ENCODE results near the gene IL11.

Gene IL11

DNA sequence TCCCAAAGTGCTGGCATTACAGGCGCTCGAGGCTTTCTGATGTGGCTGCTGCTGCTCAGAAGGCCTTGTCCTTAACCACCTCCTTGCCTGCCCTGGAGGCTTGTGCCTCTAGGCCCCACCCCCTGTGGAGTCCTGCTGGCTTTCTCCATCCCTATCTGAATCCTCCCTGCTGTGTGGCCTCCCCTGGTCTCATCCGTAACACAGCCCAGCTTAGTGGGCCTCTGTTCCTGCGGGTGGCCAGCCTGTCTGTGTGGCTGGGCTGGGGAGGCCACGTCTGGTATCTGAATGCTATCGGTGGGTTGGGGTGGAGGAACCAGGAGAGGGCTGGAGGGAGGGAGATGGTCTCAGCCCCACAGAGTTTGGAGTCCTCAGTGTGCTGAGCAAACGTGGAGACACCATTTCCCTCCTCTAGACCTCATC, 20.2 kb upstream of the IL11 start:
- DNase-seq = no peak

DNA sequence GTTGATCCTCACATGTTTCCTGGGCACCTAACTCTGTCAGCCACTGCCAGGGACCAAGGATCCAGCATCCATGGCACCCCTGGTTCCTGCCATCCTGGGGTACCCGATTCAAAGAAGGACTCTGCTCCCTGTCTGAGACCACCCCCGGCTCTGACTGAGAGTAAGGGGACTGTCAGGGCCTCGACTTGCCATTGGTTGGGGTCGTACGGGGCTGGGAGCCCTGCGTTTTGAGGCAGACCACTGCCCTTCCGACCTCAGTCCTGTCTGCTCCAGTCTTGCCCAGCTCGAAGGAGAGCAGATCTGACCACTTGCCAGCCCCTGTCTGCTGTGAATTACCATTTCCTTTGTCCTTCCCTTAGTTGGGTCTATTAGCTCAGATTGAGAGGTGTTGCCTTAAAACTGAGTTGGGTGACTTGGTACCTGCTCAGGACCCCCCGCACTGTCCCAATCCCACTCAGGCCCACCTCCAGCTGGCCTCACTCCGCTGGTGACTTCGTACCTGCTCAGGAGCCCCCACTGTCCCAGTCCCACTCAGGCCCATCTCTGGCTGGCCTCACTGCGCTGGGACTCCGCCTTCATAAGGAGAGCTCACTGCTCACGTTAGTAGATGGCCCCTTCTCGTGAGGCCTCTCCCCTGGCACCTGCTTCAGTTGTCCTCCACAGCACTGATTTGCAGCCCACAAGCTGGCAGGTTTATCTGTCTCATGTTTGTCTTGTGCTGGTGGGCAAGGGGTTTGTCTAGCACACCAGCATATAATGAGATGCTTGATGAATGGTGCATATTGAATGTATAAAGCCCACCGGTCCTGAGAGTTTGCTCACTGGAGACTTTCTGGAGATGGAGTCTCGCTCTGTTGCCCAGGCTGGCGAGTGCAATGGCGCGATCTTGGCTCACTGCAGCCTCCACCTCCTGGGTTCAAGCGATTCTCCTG, 19.4 kb upstream of the IL11 start:
- no peak for DNase-seq

DNA sequence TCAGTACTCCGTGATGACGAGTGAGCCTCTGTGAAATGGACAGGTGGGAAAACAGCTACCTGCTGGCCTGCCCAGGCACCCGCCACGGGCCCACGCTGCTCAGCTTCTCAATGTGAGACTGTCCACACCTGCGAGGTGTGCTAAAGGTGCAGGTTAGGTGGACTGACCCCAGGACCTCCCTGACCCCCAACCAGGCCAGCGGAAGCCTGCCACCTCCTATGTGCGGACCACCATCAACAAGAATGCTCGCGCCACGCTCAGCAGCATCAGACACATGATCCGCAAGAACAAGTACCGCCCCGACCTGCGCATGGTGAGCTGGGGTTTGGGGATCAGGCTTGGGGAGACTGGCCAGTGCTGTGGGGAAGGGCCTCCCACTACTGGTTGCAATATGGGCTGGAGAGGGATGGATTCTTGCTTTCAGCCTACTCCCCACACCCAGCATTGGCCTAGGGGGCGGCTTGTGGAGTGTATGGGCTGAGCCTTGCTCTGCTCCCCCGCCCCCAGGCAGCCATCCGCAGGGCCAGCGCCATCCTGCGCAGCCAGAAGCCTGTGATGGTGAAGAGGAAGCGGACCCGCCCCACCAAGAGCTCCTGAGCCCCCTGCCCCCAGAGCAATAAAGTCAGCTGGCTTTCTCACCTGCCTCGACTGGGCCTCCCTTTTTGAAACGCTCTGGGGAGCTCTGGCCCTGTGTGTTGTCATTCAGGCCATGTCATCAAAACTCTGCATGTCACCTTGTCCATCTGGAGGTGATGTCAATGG, 17.7 kb upstream of the IL11 start:
- DNase-seq = no peak

DNA sequence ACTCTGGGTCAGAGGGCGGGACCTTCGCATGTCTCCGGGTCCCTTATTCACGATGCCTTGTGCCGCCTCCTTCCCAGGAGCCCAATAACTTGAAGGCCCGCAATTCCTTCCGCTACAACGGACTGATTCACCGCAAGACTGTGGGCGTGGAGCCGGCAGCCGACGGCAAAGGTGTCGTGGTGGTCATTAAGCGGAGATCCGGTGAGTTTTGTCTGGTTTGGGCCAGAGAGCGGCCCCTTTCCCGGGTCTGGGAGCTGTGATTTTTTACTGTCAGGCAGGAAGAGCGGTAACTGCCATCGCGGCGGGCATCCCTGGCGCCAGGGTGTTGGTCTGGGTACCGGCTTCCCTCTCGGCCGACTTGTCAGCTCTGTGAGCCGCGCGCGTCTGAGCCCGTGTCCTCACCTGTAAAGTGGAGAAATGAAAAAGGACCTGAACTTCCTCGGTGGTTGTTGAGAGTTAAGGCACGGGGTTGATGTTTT, 16.3 kb upstream of the IL11 start:
- DNase-seq = no peak

DNA sequence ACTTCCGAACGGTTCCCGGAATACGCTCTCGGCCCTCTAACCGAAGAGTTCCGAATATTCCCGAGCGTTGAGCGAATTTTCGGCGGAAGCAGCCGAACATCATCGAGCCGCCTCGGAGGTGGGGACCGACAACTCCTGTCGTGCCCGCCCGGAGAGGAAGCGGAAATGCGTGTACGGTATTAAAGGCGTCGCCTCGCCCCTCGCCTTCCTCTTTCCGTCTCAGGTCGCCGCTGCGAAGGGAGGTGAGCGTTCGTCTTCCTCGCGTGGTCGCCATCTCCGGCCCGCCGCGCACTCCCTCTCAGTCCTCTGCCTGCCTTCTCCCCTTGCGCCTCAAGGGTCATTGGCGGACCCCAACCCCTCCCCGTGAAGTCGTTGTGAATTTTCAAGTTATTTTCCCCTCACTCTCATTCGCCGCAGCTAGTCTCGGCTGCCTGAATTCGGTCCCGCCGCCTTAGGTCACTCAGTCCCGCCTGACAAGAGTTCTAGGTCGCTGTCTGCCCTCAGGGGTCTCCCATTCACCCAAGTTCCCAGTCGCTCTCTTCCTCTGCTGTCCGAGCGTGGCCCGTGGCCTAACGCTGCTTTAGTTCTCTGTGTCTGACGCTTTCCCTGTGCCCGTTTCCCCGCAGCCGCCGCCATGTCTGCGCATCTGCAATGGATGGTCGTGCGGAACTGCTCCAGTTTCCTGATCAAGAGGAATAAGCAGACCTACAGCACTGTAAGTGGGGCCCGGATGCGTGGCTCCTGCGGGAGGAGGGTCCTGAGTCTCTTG, 15.6 kb upstream of the IL11 start, which contains the start of gene RPL28:
Gene RPL28, plus strand, starts transcription at position 209 of the 769 bp plus-strand sequence. Its CDS starts 426 bp downstream, at position 635.
- DNase-seq = peak; percentile 98

DNA sequence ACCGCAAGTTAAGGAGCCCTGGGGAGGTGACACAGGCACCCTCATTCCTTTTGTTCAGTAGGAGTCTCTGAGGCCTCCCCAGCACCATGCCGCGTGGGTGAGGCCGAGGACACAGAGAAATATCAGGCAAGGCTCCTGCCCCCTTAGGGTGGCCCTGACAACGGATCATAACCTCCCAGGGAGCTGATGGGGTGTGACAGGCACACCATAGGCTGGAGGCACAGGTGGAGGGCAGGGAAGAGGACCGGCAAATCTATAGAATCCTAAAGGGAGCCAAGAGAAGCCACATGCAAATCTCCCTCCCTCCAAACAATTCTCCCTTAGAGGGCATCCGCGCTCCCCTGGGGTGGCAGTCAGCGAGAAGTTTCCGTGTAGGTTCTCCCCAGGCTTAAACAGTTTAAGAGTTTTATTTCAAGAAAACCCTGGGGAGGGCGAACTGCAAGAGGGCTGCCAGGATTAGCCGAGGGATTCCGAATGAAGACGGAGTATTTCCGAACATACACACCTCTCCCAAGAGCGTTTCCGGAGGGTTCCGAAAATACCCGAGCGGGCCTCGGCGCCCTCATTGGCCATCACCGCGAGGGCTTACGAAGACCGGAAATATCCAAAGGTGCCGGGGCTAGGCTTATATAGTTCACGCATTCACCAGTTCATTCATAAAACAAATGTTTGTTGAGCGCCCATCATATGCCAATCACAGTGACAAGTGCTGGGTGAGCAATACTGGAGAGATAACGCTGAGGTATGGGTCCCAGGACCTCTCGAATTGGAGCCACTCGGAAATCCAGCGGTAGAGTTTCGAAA, 14.9 kb upstream of the IL11 start:
- peak; percentile 87 for DNase-seq

DNA sequence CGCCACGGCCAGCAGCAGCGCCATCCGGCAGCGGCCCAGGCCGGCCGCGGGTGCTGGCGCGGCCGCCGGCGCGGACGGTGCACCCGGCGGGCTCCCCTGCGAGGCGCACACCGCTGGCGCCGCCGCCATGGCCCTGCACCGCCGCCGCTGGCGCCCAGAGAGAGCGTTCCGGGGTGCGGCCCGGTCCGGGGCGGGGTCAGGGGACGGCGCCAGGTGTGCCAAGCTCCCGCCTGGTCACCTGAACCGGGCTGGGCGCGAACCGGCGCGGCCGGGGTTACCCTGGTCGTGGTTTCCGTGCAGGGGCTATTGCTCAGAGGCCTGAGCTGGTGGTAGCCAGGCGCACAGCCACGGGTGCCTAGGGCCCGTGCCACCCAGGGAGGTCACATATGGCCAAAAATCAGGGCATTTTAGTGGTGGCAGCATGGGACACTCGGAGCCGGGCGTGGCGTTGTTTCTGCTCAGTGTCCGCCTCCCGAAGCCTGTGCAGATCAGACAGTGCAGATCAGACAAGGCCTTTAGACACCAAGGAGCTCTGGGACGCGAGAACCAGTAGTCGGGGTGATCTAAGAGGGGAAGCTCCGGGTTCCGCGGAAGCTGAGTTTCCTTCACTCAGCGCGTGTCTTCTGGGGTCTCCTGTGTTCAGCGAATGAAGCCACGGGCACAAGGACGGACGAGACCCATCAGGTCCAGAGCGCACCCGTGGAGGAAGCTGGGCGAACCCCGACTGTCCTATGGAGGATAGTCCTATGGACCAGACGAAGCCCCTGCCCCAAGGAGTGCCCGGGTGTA, 14.1 kb upstream of the IL11 start, which contains the start of gene TMEM238:
Gene TMEM238, minus strand, starts transcription at position 162 of the 789 bp plus-strand sequence. Its CDS starts 33 bp downstream, at position 129.
- no peak for DNase-seq

DNA sequence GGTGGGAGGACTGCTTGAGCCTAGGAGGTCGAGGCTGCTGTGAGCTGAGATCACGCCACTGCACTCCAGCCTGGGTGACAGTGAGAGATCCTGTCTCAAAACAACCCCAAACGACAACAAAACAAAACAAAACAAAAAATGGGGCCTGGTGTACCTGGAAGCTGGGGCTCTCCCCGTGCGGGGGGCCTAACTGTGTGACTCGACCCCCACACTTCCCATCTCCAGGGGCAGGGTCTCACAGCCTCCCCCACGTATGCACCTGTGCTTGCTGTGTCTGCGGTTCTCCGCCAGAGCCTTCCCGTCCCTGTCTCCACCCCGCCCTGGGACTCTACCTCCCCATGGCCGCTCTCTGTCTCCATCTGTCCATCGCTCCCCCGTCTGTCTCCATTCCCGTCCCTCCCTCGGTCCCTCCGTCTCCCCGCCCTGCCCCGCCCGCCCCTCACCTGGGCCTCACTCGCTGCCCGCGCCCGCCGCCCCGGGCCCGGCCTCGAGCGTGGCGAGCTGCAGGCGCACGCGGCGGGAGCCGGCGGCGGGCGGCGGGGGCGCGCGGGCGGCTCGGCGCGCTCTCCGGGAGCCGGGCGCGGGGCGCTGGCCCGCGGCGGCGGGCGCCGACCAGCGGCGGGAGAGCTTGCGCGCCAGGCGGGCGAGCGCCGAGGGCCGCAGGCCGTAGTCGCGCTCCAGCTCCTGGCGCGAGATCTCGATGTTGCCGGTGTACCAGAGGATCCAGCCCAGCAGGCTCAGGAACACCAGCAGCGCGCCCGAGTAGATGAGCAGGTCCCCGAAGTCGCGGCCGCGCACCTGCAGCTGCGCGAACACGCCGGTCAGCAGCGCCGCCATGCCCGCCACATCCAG, 13.2 kb upstream of the IL11 start:
- DNase-seq = peak; percentile 24

DNA sequence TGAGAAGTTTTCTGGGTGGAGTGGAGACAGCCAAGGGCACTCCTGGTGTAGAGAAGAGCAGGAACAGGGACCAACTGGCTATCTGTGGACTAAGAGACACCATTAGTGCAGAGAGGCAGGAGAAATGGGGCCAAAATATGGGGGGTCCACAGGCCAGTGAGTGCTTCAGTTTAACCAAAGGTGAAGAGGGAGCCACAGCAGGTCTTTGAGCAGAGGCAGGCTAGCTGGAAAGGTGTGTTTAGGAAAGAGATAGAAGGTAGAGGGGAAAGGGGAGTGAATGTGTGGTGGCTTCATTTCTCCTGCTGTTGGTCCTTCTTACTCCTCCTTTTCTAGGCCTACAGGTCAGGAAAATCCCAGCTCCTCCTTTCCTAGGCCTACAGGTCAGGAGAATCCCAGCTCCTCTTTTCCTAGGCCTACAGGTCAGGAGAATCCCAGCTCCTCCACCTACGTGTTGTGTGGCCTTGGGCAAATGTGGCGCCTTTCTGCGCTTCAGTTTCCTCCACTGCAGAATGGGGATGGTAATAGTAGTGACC, 12.3 kb upstream of the IL11 start:
- DNase-seq = no peak

DNA sequence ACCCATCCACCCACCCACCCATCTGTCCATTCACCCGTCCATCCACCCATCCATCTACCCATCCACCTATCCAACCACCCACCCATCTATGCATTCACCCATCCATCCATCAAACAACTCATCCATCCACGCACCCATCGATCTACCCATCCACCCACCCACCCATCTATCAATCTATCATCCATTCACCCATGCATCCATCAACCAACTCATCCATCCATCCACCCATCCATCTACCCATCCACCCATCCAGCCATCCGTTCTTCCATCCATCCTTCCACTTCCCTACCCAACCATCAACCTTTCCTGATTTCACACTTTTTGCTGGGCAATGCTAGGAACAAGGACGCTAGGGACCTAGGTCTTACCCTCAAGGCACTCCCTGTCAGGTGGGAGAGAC, 11.8 kb upstream of the IL11 start:
- no peak for DNase-seq

DNA sequence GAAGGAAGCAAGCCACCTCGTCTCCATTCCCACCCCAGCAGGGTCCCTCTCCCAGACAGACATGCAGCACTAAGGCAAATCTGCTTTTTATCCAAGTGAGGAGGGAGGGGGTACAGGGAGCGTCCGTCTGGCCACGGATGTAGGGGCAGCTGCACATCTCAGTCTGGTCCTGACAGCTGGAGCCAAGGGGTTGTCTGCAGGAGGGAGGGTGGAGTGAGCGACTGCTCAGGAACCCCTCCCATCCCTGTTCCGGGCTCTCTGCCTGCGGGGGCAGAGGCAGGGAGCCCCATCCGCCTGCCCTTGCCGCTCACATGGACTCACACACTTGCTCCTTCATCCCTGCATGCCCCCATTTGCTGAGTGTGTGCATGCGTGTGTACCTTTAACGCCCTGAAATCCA, 8.9 kb upstream of the IL11 start:
- no peak for DNase-seq

DNA sequence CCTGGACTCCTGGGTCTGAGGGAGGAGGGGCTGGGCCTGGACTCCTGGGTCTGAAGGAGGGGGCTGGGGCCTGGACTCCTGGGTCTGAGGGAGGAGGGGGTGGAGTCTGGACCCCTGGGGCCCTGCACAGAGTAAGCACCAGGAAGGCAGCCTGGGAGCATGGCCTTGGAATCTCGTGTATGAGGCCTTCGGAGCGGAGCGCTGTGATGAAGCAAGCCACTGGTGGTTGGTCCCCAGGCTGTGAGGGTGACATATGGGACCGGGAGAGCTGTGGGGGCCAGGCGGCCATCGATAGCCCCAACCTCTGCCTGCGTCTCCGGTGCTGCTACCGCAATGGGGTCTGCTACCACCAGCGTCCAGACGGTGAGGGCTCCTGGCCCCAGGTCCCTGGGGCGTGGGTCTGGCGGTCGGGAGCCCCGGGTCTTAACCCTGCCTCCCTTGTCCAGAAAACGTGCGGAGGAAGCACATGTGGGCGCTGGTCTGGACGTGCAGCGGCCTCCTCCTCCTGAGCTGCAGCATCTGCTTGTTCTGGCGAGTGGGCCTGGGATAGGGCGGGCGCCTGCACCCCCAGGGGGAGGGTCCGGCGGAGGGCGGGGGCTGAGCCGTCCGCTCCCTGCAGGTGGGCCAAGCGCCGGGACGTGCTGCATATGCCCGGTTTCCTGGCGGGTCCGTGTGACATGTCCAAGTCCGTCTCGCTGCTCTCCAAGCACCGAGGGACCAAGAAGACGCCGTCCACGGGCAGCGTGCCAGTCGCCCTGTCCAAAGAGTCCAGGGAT, 7.3 kb upstream of the IL11 start:
- DNase-seq = no peak

DNA sequence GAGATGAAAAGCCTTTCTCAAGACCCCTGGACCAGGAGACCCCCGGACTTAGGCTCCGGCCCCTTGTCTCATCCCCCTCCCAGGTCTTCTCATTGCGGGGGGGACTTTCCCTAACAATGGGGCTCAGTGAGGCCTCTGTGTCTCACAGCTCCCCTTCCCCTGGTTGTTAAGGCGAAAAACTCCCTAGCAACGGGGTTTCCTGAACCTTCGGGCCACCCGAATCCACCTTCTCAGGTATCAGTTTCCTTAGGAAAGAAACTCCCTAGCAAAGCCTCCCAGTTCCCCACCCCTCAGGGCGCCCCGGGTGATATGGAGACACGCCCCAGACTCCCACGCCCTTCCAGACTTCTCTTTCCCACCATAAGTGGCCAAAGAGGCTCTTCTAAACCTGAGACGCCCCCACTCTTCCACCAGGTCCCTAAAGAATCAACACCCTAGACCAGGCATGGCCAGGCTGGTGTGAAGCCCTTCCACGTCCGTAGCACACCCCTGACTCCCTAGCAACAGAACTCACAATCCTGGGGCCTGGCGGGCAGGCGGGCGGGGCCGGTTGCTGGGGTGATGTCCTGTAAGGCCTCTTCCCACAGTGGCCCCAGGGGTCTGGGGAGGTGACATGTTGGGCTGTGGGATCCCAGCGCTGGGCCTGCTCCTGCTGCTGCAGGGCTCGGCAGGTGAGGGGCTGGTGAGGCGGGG, 6.1 kb upstream of the IL11 start, which contains the start of gene TMEM190:
Gene TMEM190, plus strand, starts transcription at position 586 of the 693 bp plus-strand sequence. Its CDS starts 28 bp downstream, at position 614.
- no peak for DNase-seq

DNA sequence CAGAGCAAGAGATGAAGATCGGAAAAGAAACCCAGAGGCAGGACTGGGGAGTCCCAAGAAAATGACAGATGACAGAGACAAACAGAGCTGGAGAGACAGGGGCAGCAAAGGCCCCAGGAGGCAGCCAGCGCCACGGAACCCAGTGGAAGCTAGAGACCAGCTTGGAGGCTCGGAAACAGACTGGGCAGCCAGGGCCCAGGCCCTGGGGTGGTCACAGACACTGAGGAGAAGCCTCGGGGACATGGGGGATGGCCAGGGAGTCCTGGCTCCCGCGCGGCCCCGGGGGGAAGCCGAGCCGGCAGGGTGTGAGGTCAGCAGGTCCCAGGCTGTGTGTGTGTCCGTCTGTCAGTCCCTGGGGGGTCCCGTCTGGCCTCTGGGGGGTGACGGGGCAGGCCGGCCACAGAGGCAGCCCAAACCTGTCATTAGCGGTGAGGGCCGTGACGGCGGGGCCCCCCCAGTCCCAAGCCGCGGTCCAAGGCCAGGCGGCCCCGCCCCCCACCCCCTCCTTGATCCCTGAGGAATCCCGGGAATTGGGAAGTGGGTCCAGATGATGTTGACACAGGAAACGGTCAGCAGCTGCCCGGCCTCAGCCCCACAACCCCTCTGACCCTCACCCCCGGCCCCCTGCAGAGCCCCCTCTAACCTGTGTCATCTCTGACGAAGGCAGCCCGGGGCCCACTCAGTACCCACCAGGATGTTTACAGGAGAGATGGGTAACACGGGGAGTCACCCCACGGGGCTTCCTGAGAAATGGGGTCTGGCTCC, 3.9 kb upstream of the IL11 start:
- DNase-seq = no peak

DNA sequence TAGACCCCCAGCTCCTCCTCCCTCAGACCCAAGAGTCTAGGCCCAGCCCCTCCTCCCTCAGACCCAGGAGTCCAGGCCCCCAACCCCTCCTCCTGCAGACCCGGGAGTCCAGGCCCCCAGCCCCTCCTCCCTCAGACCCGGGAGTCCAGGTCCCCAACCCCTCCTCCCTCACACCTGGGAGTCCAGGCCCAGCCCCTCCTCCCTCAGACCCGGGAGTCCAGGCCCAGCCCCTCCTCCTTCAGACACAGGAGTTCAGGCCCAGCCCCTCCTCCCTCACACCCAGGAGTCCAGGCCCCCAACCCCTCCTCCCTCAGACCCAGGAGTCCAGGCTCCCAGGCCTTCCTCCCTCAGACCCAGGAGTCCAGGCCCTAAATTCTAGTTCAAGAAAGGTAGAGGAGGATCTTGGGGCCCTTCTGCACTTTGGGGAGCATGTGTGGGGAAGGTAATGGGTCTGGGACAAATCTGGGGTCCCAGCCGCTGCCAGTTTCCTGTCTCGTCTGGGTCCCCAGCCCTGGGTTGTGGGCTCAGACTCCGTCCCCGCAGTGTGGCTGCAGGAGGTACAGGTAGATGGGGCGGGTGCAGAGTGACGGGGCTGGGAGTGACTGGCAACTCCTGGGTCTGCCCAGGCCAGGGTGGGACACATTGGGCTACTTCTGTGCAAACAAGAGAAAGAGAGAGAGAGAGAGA, 3.2 kb upstream of the IL11 start:
- no peak for DNase-seq

DNA sequence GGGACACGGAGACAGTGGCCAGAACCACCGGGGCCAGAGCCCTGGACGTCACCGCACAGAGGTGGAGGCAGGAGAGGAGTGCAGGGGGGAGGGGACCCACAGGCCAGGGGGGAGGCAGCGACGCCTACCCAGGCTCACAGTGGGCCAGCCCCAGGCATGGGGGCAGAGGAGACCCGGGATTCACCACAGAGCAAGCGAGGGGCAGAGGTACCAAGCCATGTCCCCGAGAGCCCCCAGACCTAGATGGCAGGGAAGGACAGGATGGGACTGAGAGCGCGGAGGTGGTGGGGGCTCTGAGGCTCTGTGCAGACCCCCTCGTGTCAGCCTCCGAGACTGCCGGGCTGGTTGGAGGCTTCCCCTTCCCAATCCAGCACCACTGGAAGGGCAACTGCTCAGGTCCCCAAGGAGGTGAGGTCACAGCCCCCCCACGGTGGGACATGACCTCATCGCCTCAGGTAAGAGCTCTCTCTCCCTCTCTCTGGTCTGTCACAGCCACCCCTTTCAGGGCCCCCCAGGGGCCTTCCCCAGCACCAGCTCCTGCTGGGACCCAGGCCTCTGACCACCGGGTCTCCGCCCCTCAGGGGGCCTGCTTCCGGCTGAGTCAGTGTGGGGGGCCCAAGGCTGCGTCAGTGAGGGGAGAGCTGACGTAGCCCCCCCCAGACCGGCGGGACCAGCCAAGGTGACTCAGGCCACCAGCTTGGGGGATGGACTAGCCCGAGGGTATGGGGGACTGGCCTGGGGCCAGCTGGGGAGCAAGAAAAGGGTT, 2.2 kb upstream of the IL11 start:
- DNase-seq = no peak
